Endothelial cell of umbilical vein (primary cell): ENCODE results near the gene HAT1. TPM values are rescaled to one million over a fixed set of nuclear protein-coding genes. Genes with fewer than 3 reads are reported as not detected.

ENCODE experiments used
- BruUV-seq: library from RNA; stranded (reverse); fragments of 400-500 nt; replicated peaks from 2 replicates; lab custom pipeline; 2021; lab: Mats Ljungman, UMichigan
- CTCF ChIA-PET: fragments of 300-600, 350-600 bp; sonication (Branson Sonifier 250); formaldehyde crosslinking; loops from one replicate; lab custom pipeline; 2021; ENCODE audit warnings: antibody characterized with exemption, inconsistent platforms; lab: Charles Lee
- POLR2A ChIA-PET: fragments of 300-600, 350-600 bp; sonication (Branson Sonifier 250); formaldehyde crosslinking; loops from one replicate; lab custom pipeline; 2021; ENCODE audit warnings: antibody characterized with exemption, inconsistent platforms; lab: Charles Lee
- DNase-seq: peaks from one replicate; pipeline ENCODE4 v3.0.0-alpha.2; 2011; ENCODE audit warnings: low read depth, low spot score
- FAIRE-seq: peaks from 2 replicates; lab custom pipeline; 2011; peaks lifted over from hg19 to GRCh38; lab: Jason Lieb, UNC
- H2AFZ ChIP-seq: 2 replicates; pipeline ENCODE4 v1.6.0; 2012; ENCODE audit warnings: low read depth, low read length, control low read depth, inconsistent platforms
- H3K27ac ChIP-seq: 2 replicates; pipeline ENCODE4 v1.5.1; 2011; ENCODE audit warnings: low read depth, mild to moderate bottlenecking, control low read depth, low read length, moderate library complexity; ENCODE audit not compliant: insufficient read depth
- H3K27me3 ChIP-seq, 2 experiments: 2 replicates each; pipeline versions ENCODE4 v1.6.0 to v1.6.1; 2011; ENCODE audit warnings: low read length in 2 of 2, mixed read lengths in 1 of 2; ENCODE audit not compliant: control insufficient read depth in 2 of 2, insufficient read depth in 2 of 2
- H3K36me3 ChIP-seq, 2 experiments: 2 replicates in 1 of 2; 3 replicates in 1 of 2; pipeline ENCODE4 v1.5.1; 2011; ENCODE audit warnings: low read length in 2 of 2, mild to moderate bottlenecking in 1 of 2, moderate library complexity in 1 of 2; ENCODE audit not compliant: control insufficient read depth in 2 of 2, insufficient read depth in 2 of 2; ENCODE audit errors: extremely low read depth in 1 of 2
- H3K4me1 ChIP-seq: 3 replicates; pipeline ENCODE4 v1.5.1; 2011; ENCODE audit warnings: mild to moderate bottlenecking, low read length; ENCODE audit not compliant: control insufficient read depth, insufficient read depth; ENCODE audit errors: extremely low read depth
- H3K4me2 ChIP-seq: 2 replicates; pipeline ENCODE4 v1.6.1; 2011; ENCODE audit warnings: low read length, control low read depth, mixed read lengths; ENCODE audit not compliant: insufficient read depth
- H3K4me3 ChIP-seq, 3 experiments: fragments of 200-600 bp in 1 of 3; sonication (generic), shearing (Covaris generic) in 1 of 3; replicated peaks in 1 of 3; 2 replicates each; pipeline ENCODE4 v1.5.1; 2011 to 2016; ENCODE audit warnings: control low read depth in 3 of 3, low read length in 3 of 3, mild to moderate bottlenecking in 2 of 3, inconsistent platforms in 1 of 3, low read depth in 1 of 3, moderate library complexity in 1 of 3; ENCODE audit not compliant: insufficient read depth in 1 of 3
- H3K79me2 ChIP-seq: 2 replicates; pipeline ENCODE4 v1.6.0; 2012; ENCODE audit warnings: low read length, inconsistent platforms; ENCODE audit not compliant: control insufficient read depth, insufficient read depth
- H3K9ac ChIP-seq: replicated peaks from 2 replicates; pipeline ENCODE3; 2011; ENCODE audit warnings: low read length, control low read depth; ENCODE audit not compliant: insufficient read depth; ENCODE audit errors: extremely low read depth
- H3K9me1 ChIP-seq: replicated peaks from 3 replicates; pipeline ENCODE4 v1.6.0; 2011; ENCODE audit warnings: mild to moderate bottlenecking, low read length; ENCODE audit not compliant: control insufficient read depth, insufficient read depth; ENCODE audit errors: extremely low read depth
- H3K9me3 ChIP-seq: replicated peaks from 2 replicates; pipeline ENCODE4 v1.5.1; 2012; ENCODE audit warnings: low read length, inconsistent platforms; ENCODE audit not compliant: control insufficient read depth, insufficient read depth
- H4K20me1 ChIP-seq: replicated peaks from 2 replicates; pipeline ENCODE3; 2011; ENCODE audit warnings: mild to moderate bottlenecking, low read length; ENCODE audit not compliant: control insufficient read depth, insufficient read depth; ENCODE audit errors: extremely low read depth
- CTCF ChIP-seq, 2 donors: IDR thresholded peaks; 1 replicate in 1 of 2; 2 replicates in 1 of 2; pipeline ENCODE4 v1.5.1; 2011; ENCODE audit warnings: low read length in 2 of 2, mild to moderate bottlenecking in 2 of 2, moderate library complexity in 2 of 2, control low read depth in 1 of 2, inconsistent platforms in 1 of 2, low read depth in 1 of 2; ENCODE audit not compliant: insufficient read depth in 1 of 2; ENCODE audit errors: extremely low read depth in 1 of 2
- EZH2 ChIP-seq: IDR thresholded peaks from 2 replicates; pipeline ENCODE4 v1.6.1; 2012; ENCODE audit warnings: borderline replicate concordance, low read depth, mild to moderate bottlenecking, moderate library complexity, low read length, inconsistent platforms; ENCODE audit not compliant: severe bottlenecking
- FOS ChIP-seq: IDR thresholded peaks from 2 replicates; pipeline ENCODE4 v1.6.1; 2011; ENCODE audit warnings: mild to moderate bottlenecking, low read length, moderate library complexity, borderline replicate concordance; ENCODE audit not compliant: insufficient read depth
- GATA2 ChIP-seq: IDR thresholded peaks from 2 replicates; pipeline ENCODE4 v1.7.0; 2011; ENCODE audit warnings: low read depth, mild to moderate bottlenecking, moderate library complexity, mixed read lengths, low read length; ENCODE audit not compliant: insufficient read length, insufficient read depth
- JUN ChIP-seq: IDR thresholded peaks from 2 replicates; pipeline ENCODE4 v1.6.1; 2011; ENCODE audit warnings: borderline replicate concordance, low read depth; ENCODE audit not compliant: insufficient read length, insufficient read depth
- MAX ChIP-seq: IDR thresholded peaks from 2 replicates; pipeline ENCODE4 v1.6.1; 2011; ENCODE audit not compliant: insufficient read depth, insufficient read length
- MYC ChIP-seq: IDR thresholded peaks from one replicate; pipeline ENCODE4 v1.6.1; 2011; ENCODE audit warnings: mild to moderate bottlenecking, low read depth, low read length
- POLR2A ChIP-seq: IDR thresholded peaks from 2 replicates; pipeline ENCODE4 v1.6.1; 2012; ENCODE audit warnings: low read depth, mild to moderate bottlenecking, control low read depth, low read length
- POLR2AphosphoS5 ChIP-seq: IDR thresholded peaks from 2 replicates; pipeline ENCODE4 v1.6.1; 2012; ENCODE audit warnings: low read depth, mild to moderate bottlenecking, control low read depth, low read length, moderate library complexity; ENCODE audit not compliant: insufficient read depth
- dilution Hi-C: fragments of 300-500 bp; cut with MboI; formaldehyde crosslinking; loops from one replicate; pipeline ENCODE4 v1.15.0; 2019; ENCODE audit warnings: low sequenced_read_pairs; ENCODE audit not compliant: extremely low pct_ligation_motif_present
- intact Hi-C: fragments of 100-400 bp; cut with micrococcal nuclease; formaldehyde crosslinking; loops from one replicate; pipeline ENCODE4 v1.10.0; 2022
- polyA plus RNA-seq, 4 experiments: library from polyadenylated mRNA; depleted of rRNA in 3 of 4; stranded (reverse) in 3 of 4; unstranded in 1 of 4; fragments of >200 nt; gene quantifications; 2 replicates each; pipeline versions ENCODE4 v1.2.1 to v1.2.3, GENCODE V29; 2011 to 2012; ENCODE audit warnings: missing spikeins in 1 of 4
- total RNA-seq: library from RNA; stranded (reverse); gene quantifications from 2 replicates; pipeline ENCODE4 v1.2.3, GENCODE V29; 2021

HAT1 gene
- total and polyA plus RNA-seq, 2 donors (not counting 3 experiments of a cell fraction or from before 2014, with no cell fraction given): 27.4 to 50.3 TPM

GRCh38 chr2:171966235-171966634, 44.0 kb downstream of the HAT1 start:
- dilution Hi-C loops: no loop called here
- intact Hi-C loops: no loop called here

More at GRCh38 chr2:171966235-171966634, 44.0 kb downstream of the HAT1 start:
- Histone ChIP-seq H3K27me3 (no peaks in the 10 kb centered on the region), H3K36me3 (peaks cover 0 to 12% of the 10 kb centered on the region in 2 experiments), H4K20me1 (no peaks in the 10 kb centered on the region), H2AFZ (no peak overlapping the region), H3K9ac (no peak overlapping the region), H3K79me2 (peaks cover 1% of the 10 kb centered on the region), H3K9me3 (no peaks in the 10 kb centered on the region), H3K4me2 (no peak overlapping the region), H3K9me1 (no peaks in the 10 kb centered on the region), H3K4me3 (no peak overlapping the region), H3K27ac (no peak overlapping the region), H3K4me1 (no peaks in the 10 kb centered on the region)
- ChIA-PET POLR2A (no interaction called here), CTCF (no interaction called here)
- no peak for TF ChIP-seq MAX
- TF ChIP-seq FOS: no peak
- no peak for TF ChIP-seq MYC
- no peak for TF ChIP-seq EZH2
- no peak for TF ChIP-seq POLR2AphosphoS5
- TF ChIP-seq CTCF (IDR thresholded peaks at IDR 0.05; ENCODE audit: extremely low read depth in 1 of 2, insufficient read depth in 1 of 2, low read depth in 1 of 2, low read length in 2 of 2): no peak
- TF ChIP-seq GATA2: no peak
- no peak for TF ChIP-seq POLR2A
- no peak for TF ChIP-seq JUN
- no TSS peak for BruUV-seq
- DNase-seq (no peak), FAIRE-seq (no peak)
